Fibroblast of villous mesenchyme (primary cell): ENCODE results near the gene IQGAP3. TPM values are rescaled to one million over a fixed set of nuclear protein-coding genes. Genes with fewer than 3 reads are reported as not detected.
A peak's percentile ranks its signal among the peaks of the same experiment; 100 is the strongest.

Source experiments
- DNase-seq: peaks from one replicate; pipeline ENCODE4 v3.0.0-alpha.2; 2010; ENCODE audit warnings: low read depth
- H3K4me3 ChIP-seq: 2 replicates; pipeline ENCODE4 v1.5.1; 2011; ENCODE audit warnings: low read depth, mild to moderate bottlenecking, low read length
- total RNA-seq: library from RNA; depleted of rRNA; stranded (reverse); fragments of >200 nt; gene quantifications from 2 replicates; pipeline ENCODE4 v1.2.3, GENCODE V29; 2012
- TF ChIP-seq, protein P1 (sequence below): IDR thresholded peaks from 2 replicates; pipeline ENCODE4 v1.5.1; 2012; ENCODE audit warnings: low read depth, mild to moderate bottlenecking, low read length; ENCODE audit not compliant: insufficient read depth

IQGAP3 gene
- total RNA-seq, 1 donor: 24.2 TPM

- H3K4me3 ChIP-seq: peak overlapping the region; percentile 77
- DNase-seq: peak; percentile 15
- TF ChIP-seq, protein P1, sequence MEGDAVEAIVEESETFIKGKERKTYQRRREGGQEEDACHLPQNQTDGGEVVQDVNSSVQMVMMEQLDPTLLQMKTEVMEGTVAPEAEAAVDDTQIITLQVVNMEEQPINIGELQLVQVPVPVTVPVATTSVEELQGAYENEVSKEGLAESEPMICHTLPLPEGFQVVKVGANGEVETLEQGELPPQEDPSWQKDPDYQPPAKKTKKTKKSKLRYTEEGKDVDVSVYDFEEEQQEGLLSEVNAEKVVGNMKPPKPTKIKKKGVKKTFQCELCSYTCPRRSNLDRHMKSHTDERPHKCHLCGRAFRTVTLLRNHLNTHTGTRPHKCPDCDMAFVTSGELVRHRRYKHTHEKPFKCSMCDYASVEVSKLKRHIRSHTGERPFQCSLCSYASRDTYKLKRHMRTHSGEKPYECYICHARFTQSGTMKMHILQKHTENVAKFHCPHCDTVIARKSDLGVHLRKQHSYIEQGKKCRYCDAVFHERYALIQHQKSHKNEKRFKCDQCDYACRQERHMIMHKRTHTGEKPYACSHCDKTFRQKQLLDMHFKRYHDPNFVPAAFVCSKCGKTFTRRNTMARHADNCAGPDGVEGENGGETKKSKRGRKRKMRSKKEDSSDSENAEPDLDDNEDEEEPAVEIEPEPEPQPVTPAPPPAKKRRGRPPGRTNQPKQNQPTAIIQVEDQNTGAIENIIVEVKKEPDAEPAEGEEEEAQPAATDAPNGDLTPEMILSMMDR: no peak
Observed at GRCh38 chr1:156600733-156601121, 28.4 kb upstream of the IQGAP3 start.

DNA sequence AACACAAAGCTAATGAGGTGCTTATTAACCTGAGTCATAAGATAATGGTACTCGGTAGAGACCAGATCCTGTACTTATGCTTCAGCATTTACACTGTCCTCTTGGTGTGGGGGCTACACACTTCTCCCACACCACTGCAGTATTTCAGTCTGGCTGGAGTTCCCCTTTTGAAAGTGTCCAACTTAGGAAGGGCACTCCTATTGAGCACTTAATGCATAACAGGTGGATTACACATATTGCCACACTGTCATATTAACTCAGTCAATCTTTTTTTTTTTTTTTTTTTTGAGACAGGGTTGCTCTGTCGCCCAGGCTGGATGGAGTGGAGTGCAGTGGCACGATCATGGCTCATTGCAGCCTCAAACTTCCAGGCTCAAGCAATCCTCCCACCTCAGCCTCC lies 27.4 kb upstream of the IQGAP3 start:
- no peak overlapping the region for H3K4me3 ChIP-seq
- TF ChIP-seq, protein P1: no peak
- DNase-seq: no peak

DNA sequence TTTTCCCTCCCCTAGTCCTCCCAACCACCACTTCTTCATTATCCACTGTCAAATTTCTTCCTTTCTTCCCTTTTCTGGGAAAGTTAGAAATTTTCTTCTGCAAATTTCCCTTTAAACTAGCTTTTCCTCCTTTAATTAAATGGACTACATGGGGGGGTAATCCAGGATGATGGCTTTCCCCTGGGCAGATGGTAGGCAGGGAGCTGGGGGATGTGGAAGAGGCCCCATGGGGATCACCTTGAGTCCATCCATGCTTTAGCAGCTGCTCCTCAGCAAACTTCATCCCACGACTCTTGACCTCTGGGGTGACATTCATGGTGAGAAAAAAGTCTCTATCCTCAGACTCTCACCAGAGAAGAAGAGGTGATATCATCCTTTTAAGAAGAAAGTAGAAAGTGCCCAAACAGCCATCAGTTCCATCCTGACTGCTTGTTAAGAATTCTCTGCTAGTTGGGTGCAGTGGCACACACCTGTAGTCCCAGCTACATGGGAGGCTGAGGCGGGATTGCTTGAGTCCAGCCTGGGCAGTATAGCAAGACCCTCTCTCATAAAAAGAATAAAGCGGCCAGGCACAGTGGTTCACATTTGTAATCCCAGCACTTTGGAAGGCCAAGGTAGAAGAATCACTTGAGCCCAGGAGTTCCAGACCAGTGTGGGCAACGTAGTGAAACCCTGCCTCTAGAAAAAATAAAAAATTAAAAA lies 26.5 kb upstream of the IQGAP3 start:
- H3K4me3 ChIP-seq: no peak overlapping the region
- TF ChIP-seq, protein P1: no peak
- no peak for DNase-seq

- DNase-seq: no peak
- H3K4me3 ChIP-seq: no peak overlapping the region
- TF ChIP-seq, protein P1: no peak
Observed at GRCh38 chr1:156598125-156598524, 25.8 kb upstream of the IQGAP3 start.

GRCh38 chr1:156596426-156596825 lies 24.1 kb upstream of the IQGAP3 start:
- DNase-seq: no peak
- TF ChIP-seq, protein P1: no peak
- no peak overlapping the region for H3K4me3 ChIP-seq

DNA sequence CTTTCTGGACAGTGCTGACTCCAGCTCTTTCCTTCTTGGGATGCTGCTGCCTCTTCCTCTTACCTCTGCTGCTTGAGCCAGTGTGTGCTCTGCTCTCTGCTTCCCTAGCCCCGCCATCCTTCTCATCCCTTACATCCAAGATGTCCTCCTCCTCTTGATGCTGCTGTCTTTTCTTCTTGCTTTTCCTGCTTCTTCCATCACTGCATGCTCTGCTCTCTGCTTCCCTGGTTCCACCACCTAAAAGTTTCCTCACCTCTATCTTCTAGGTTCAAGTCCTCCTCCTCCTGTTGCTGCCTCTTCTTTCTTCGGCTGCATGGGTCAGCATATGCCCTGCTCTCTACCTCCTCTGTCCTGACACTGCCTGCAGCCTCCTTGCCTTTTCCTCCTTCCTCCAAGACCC lies 22.7 kb upstream of the IQGAP3 start:
- TF ChIP-seq, protein P1: no peak
- DNase-seq: no peak
- no peak overlapping the region for H3K4me3 ChIP-seq

DNA sequence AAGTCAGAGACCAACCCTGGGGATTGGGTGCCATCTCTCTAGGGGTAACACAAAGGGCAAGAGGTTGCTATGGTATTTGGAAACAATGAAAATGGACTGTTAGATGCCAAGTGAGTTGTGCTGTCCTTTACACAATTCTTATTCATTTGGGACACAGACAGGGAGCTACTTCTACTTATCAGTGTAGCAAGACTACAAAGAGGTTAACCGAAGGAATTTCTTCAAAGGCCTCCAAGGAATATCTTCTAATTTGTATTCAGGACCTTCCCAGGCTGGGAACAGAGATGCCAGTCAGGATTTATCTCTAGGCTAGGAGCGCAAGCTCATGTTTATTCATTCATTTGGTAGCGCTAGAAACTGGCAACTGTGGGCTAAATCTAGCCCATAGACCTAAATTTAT lies 21.8 kb upstream of the IQGAP3 start:
- no peak for DNase-seq
- TF ChIP-seq, protein P1: no peak
- no peak overlapping the region for H3K4me3 ChIP-seq
